MV-4-11 (cell line): Measurements from ENCODE around the gene MARCHF10.

Experiments used
- DNase-seq: peaks from one replicate; lab custom pipeline; 2025; lab: John Stamatoyannopoulos, UW

Gene MARCHF10

DNA sequence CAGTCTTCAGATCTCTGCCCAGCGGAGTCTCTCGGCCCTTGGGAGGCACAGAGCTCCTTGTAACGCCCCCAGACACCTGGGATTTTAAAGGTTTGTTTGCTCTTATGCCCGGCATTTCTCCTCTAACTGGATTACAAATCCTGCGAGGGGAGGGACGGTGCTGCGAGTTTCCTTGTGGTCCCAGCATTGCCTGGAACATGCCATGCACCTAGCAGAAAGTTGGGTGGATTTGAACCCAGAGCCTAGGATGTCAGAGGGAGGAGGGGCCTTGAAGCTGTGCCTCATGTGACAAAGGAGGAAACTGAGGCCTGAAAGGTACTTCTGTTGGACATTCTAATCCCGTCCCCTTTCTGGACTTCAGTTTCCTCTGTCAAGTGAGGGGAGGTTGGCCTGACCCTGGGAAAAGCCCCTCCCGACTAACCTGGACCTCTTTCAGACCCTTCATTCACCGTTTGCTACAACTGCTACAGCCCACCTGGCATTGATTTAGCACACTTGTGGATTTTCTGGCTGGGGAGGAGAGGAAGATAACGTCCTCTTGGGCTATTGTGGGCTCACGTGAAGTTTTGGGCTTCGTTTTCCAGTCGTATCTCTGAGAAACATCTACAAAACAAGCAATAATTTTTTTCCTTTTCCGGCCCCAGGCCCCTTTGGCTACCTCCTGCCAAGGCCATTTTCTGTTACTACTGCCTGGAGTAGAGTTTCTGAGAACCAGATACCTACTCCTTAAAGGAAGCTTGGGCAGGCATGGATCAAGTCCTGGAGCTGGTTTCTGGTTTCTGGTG, 149.8 kb downstream of the MARCHF10 start:
- no peak for DNase-seq

DNA sequence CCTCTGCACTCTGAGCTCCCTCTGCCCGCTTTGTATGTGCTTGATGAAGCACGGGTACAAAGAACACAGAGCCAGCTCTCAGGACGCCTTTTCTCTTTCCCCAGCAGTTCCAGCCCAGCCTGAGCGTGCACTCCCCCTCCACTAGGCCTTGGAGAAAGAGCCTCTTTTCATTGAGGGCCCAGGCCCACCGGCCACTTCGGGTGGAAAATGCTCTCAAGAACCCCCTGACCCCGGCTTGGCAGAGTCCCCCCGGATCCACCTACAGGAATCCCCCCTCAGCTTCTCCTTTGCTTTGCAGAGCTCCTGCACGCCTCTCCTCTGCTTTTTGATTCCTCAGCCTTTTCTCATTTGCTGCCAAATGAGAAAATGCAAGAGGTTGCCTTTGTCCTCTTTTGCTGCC, 150.4 kb downstream of the MARCHF10 start:
- no peak for DNase-seq

DNA sequence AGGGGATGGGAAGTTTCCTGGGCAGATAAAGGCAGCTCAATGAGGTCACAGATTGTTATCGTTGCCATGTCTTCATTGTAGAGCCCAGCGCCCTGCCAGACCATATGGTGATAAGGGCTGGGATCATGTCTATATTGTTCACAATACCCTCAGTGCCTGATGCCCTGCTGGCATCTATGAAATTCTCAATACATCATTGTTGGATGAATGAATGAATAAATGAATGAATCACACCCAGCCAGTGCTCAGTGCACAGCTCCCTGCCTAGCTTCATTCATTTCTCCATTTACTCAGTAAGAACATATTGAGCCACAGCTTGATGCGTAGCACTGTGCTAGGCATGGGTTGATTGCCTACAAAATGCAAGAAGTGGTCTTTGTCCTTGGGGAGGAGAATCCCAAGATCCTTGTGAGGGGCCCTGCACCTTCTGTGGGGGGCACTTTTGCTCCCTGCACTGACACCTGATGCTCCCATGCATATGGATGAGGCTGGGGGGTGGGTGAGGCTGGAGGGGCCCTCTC, 150.9 kb downstream of the MARCHF10 start:
- DNase-seq = no peak

DNA sequence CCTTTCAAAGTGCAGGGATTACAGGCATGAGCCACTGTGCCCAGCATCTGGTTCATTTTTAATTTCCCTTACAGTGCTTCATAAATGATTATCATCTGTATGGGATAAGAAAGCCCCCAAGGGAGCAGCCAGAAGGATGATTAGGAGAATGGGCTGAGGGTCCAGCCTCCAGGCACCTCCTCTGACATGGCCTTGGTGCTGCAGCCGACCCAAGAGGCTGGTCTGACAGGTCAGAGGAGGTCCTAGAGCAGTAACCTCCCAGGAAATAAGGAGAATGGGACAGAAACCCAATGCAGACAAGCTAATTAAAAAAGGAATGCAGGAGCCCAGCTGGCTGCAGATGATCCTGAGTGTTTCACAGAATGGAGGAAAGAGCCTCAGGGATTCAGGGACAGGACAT, 151.7 kb downstream of the MARCHF10 start:
- no peak for DNase-seq

DNA sequence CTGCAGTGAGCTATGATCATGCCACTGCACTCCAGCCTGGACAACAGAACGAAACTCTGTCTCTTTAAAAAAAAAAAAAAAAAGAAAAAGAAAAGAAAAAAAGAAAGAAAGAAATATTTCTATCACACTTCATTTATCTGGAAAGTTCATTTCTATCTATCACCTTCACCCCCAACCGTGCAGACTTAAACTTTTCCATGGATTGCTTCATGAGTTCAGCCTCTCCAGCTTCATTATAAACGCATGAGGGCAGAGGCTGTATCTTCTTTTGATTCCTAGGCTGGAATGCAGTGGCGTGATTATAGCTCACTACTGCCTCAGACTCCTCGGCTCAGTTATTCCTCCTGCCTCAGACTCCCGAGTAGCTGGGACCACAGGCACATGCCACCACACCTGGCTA, 152.5 kb downstream of the MARCHF10 start:
- DNase-seq = no peak

DNA sequence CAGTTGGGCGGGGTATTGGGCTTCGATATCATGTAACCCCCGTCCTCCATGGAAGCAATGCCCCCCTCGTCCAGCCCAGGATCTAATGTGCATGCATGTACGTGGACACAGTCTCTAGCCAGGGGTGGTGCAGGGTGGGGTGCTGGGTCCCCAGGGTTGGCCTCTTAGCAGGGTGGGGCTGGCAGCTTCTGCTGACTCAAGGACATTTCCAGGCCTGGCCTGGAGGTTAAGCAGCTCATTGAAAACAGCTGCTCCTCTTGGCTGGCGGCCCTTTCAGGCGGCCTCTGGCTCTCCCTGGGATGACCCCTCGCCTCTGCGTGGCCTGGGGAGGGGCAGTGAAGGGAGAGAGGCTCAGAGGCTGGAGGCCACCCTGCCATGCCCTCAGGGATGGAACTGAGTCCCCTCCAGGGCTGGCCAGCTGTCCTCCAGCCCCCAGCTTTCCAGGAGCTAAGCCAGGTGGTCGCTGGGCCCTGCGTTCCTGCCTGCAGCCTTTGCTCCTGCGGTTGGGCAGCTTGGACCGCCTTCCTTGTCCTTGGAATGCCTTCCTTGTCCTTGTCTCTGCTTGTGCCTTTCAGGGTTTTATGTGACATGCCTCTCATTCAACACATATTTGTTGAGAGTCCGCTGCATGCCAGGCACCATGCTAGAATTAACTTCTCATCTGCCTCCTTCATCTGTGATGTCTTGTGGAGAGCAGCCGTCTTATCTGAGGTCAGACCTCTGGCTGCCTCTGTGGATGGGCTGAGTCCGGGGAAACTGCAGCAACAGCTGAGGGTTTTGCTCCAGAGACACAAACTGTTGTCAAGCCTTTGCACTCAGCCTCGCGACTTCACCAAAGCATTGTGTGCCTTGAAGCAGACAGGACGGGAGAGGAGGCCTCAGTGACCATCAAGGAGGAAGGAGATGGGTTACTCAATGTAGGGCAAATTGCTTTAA, 154.0 kb downstream of the MARCHF10 start:
- DNase-seq = peak; percentile 28

DNA sequence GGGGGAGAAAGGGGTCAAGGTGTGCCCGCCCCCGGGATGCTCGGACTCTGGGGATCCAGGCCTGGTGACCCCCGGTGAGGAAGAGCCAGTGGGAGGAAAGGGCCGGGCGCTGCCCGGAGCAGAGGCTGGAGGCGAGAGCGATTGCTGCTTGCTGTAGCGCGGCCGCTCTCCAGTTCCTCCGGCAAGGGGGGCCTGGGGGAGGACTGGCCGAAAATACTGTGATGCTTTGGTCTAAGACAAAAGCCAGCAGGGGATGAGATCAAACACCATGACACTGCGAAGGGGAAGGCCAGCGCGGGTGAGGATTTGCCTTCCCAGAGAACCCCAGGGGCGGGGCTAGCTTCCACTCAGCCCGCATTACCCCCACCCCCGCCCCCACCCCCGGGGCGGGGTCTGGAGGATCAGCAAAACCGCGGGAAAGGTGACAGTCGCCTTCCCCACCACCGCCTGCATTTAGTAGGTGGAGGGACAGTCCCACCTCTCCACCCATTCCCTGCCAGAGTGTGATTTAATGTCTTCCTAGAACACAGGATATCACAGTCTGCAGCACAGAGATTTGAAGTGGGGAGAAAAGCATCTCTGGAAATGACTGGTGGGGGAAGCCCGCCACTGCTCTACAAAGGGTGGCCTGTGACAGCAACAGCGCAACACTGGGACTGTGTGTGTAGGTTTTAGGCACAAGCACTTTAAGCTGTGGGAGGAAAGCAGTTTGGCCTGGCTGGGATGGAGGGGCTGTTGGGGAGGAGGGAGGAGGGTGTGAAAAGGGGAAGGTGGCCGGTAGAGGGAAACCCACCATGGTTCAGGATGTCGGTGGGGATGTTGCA, 154.9 kb downstream of the MARCHF10 start:
- peak; percentile 78 for DNase-seq

DNA sequence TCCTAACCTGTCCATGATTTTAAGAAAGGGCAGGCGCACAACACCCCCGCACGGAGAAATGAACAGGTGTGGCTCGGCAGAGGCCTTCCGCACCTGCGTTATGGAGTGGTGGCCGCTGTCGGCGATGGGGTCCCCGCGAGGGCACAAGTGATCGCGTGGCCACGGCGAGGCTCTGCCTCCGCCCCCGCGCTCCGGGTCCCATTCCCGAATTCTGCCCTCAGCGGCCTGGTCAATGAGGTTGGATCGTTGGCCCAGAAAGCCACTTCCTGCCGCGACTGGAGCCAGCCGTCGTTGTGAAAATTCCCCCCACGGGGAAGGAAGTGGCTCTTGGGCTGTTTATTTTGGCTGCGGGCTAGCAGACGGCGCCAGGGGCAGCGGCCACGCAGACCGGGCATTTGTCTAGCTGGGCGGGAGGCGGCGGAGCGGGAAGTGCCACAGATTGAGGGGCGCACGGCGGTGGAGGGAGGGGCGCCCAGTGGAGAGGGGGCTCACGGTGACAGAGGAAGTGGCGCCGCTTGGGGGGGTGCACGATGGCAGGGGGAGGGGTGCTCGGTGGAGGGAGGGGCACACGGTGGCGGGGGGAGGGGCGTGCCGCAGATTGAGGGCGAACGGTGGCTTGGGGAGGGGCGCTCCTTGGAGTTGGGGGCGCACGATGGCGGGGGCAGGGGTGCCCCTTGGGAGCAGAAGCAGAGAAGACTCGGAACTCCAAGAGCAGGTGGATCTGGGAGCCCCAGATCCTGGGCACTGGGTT, 155.7 kb downstream of the MARCHF10 start:
- DNase-seq = peak; percentile 88
